GM12872 (cell line): Measurements from ENCODE around the gene PTPRG.

Experiments
- TF ChIP-seq, protein P1 (sequence below): IDR thresholded peaks from 3 replicates; pipeline ENCODE4 v1.5.1; 2011; ENCODE audit warnings: low read depth, mild to moderate bottlenecking, low read length, moderate library complexity; ENCODE audit not compliant: insufficient read depth

Gene PTPRG

GRCh38 chr3:62096521-62096920, 535.1 kb downstream of the PTPRG start:
- TF ChIP-seq, protein P1, sequence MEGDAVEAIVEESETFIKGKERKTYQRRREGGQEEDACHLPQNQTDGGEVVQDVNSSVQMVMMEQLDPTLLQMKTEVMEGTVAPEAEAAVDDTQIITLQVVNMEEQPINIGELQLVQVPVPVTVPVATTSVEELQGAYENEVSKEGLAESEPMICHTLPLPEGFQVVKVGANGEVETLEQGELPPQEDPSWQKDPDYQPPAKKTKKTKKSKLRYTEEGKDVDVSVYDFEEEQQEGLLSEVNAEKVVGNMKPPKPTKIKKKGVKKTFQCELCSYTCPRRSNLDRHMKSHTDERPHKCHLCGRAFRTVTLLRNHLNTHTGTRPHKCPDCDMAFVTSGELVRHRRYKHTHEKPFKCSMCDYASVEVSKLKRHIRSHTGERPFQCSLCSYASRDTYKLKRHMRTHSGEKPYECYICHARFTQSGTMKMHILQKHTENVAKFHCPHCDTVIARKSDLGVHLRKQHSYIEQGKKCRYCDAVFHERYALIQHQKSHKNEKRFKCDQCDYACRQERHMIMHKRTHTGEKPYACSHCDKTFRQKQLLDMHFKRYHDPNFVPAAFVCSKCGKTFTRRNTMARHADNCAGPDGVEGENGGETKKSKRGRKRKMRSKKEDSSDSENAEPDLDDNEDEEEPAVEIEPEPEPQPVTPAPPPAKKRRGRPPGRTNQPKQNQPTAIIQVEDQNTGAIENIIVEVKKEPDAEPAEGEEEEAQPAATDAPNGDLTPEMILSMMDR, result no peak

- TF ChIP-seq, protein P1, result no peak
Measured at GRCh38 chr3:62097121-62097520, 535.8 kb downstream of the PTPRG start.

GRCh38 chr3:62098646-62099365, 537.4 kb downstream of the PTPRG start:
- TF ChIP-seq, protein P1, result no peak

- TF ChIP-seq, protein P1, result no peak
Measured at GRCh38 chr3:62100282-62100989, 539.1 kb downstream of the PTPRG start.

- TF ChIP-seq, protein P1, result no peak
Measured at GRCh38 chr3:62101488-62101887, 540.1 kb downstream of the PTPRG start.

- TF ChIP-seq, protein P1, result no peak
Measured at GRCh38 chr3:62103531-62103930, 542.2 kb downstream of the PTPRG start.

DNA sequence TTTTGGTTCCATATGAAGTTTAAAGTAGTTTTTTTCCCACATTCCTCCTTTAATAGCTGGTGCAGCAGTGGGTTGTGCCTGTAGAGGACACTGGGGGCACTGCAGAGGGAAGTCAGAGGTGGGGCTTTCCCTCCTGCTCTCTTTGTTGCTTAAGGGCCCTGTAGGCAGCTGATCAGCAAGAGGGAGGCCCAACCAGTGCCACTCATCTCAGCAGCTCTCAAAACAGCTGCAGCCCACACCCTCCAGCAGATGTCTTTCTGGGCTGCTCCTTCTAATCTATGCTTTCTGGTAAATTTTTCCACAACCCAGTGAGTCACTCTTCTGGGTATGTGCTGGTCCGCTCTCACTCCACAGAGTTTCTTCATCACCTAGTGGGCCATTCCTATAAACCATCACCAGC, 548.2 kb downstream of the PTPRG start:
- TF ChIP-seq, protein P1, result no peak
